Activated T-cell treated with anti-CD3 and anti-CD28 coated beads, Interleukin-2, amount 50 U/mL, for 72 hours (primary cell): ENCODE measurements around the gene FOLR3. TPM values are rescaled to one million over a fixed set of nuclear protein-coding genes. Genes with fewer than 3 reads are reported as not detected.
A peak's percentile ranks its signal among the peaks of the same experiment; 100 is the strongest.
"Not testable (repeated sequence)": the region's sequence is repeated elsewhere in the genome, so short reads cannot be mapped to it uniquely, and the experiment has no call there.

Source experiments
- ATAC-seq, 2 donors: fragments of 150-1000 bp; cut with Tn5 transposase; replicated peaks in 1 of 2; 2 replicates each; pipeline ENCODE4 v1.10.0; 2021; ENCODE audit warnings: moderate library complexity in 2 of 2, mild to moderate bottlenecking in 1 of 2
- DNase-seq, 2 donors: peaks; one replicate each; pipeline ENCODE4 v3.0.0; 2021 to 2022; ENCODE audit warnings: mixed read lengths in 1 of 2
- H3K27ac Mint-ChIP-seq: one replicate; pipeline ENCODE4 v1.8.0; 2022; ENCODE audit warnings: mild to moderate bottlenecking, moderate library complexity, mixed read lengths
- H3K27me3 Mint-ChIP-seq: one replicate; pipeline ENCODE4 v1.8.0; 2022; ENCODE audit warnings: low read depth, mixed read lengths
- H3K36me3 Mint-ChIP-seq, 2 donors: one replicate each; pipeline ENCODE4 v1.8.0; 2022; ENCODE audit warnings: mixed read lengths in 2 of 2, mild to moderate bottlenecking in 1 of 2; ENCODE audit not compliant: insufficient read depth in 2 of 2
- H3K4me1 Mint-ChIP-seq: one replicate; pipeline ENCODE4 v1.8.0; 2022; ENCODE audit warnings: low read depth, mixed read lengths
- H3K4me3 Mint-ChIP-seq, 2 donors: one replicate each; pipeline ENCODE4 v1.8.0; 2022; ENCODE audit warnings: mild to moderate bottlenecking in 2 of 2, mixed read lengths in 2 of 2, moderate library complexity in 2 of 2
- H3K9me3 Mint-ChIP-seq, 2 donors: one replicate each; pipeline ENCODE4 v1.8.0; 2022; ENCODE audit warnings: mixed read lengths in 2 of 2
- total RNA-seq, 2 donors: library from RNA; stranded (reverse); gene quantifications; one replicate each; pipeline ENCODE4 v1.2.3, GENCODE V29; 2022

Gene FOLR3
- total RNA-seq, 2 donors from 2014 or later, result not detected

- peaks cover 26% of the 10 kb centered on the region for H3K4me1 Mint-ChIP-seq
- no peaks in the 10 kb centered on the region for H3K36me3 Mint-ChIP-seq
- peak overlapping the region in 1 of 2 donors; percentile 39 for H3K4me3 Mint-ChIP-seq
- no peaks in the 10 kb centered on the region for H3K9me3 Mint-ChIP-seq
- peaks cover 17% of the 10 kb centered on the region for H3K27me3 Mint-ChIP-seq
- no peak overlapping the region for H3K27ac Mint-ChIP-seq
- ATAC-seq, result peak; percentile 51 to 65
- DNase-seq, result peak in 1 of 2 donors; percentile 3
These were observed 44.4 kb downstream of the FOLR3 start for GRCh38 chr11:72179804-72180396.

DNA sequence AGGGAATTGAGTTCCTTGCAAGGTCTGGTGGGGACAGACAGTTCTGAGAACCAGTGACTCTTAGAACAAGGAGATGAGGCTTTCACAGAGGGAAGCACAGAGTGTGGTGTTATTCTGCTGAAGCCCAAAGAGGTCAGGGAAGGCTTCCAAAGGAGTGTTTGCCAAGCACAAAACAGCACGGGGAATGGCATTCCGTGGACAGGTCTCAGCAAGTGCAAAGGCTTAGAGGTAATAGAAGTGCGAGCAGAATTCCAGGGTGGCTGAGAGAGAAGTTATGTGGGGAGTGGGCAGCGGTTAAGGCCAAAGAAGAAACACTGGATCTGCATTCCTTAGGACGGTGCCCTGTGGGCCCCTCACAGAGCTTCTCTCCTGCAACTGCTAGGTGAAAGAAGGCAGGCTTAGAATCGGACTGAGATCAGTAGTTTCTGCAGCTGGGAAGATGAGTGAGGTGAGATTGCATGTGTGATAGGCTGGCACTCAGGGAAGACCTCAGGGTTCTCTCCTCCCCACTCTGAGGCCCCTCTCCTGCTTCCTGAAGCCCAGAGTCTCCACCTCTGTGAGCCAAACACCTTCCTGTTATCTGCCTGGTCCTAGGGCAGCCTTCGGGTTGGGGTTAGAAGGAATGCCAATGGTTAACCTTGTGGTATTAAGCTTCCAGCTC is 45.5 kb downstream of the FOLR3 start:
- not testable (repeated sequence) for DNase-seq, H3K27ac Mint-ChIP-seq, H3K9me3 Mint-ChIP-seq, H3K36me3 Mint-ChIP-seq, H3K4me3 Mint-ChIP-seq
- Mint-ChIP-seq H3K4me1 (peaks cover 26% of the 10 kb centered on the region), H3K27me3 (peaks cover 17% of the 10 kb centered on the region)
- peak in 1 of 2 donors; percentile 18 for ATAC-seq

DNA sequence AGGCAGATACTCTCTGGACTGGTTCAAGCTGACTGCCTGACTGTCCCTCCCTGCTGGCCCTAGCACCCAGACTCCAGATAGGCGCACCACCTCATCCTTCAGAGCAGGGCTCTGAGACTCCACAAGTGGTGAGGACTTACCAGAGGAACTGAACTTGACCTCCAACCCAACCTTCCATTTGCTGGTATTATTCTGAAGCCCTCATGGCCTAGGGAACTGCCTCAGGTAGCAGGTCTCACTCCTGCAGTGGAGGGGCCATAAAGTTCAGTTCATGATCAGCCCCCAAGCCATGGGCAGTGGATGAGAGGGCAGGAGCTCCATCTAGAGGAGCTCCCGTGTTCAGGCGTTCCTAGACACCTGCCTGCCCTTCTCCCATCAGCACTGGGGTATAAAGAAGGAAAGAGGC is 46.0 kb downstream of the FOLR3 start:
- Mint-ChIP-seq H3K27me3 (peaks cover 17% of the 10 kb centered on the region), H3K4me1 (peaks cover 26% of the 10 kb centered on the region)
- H3K4me3 Mint-ChIP-seq, DNase-seq, H3K9me3 Mint-ChIP-seq, H3K27ac Mint-ChIP-seq, H3K36me3 Mint-ChIP-seq: not testable (repeated sequence)
- peak in 1 of 2 donors; percentile 12 for ATAC-seq

DNA sequence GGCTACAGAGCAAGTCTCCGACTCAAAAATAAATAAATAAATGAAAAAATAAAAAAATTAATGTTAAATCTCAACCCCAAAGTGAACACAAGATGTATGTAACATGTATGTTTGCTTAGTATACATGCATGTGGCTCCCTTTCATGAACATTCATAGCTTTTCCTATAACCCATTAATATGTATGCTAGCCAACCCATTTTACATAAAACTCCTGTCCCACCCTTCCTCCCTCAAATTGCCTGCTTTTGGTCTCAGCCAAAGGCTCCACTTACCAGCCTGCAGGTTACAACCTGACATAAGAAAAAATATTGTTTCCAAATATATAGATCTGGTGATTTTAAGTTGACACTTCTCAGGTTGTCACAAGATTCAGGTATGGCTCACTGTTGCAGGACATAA is 52.7 kb downstream of the FOLR3 start:
- no peak overlapping the region for H3K4me3 Mint-ChIP-seq
- peaks cover 3% of the 10 kb centered on the region for H3K4me1 Mint-ChIP-seq
- ATAC-seq (no peak), DNase-seq (no peak)
- H3K27ac Mint-ChIP-seq, result no peak overlapping the region
- no peaks in the 10 kb centered on the region for H3K36me3 Mint-ChIP-seq
- peaks cover 4% of the 10 kb centered on the region for H3K27me3 Mint-ChIP-seq
- no peaks in the 10 kb centered on the region for H3K9me3 Mint-ChIP-seq

Other genes with a start within 250 kb of the FOLR3 start
- gene XNDC1N, start 207.1 kb upstream of the FOLR3 start, total RNA-seq, result 10 to 100 TPM; 21.7 to 30.1 TPM
- gene RNF121, start 206.7 kb upstream of the FOLR3 start, total RNA-seq, result 10 to 100 TPM; 42.0 to 47.6 TPM
- gene IL18BP, start 136.8 kb upstream of the FOLR3 start, total RNA-seq, result 10 to 100 TPM; 16.7 to 19.0 TPM
- gene NUMA1, start 55.2 kb upstream of the FOLR3 start, total RNA-seq, result 100 to 1,000 TPM; 156 to 163 TPM
- 1 to 10 TPM; 4.6 to 6.3 TPM for gene LRRC51, start 54.9 kb upstream of the FOLR3 start, total RNA-seq
- 10 to 100 TPM; 43.7 to 49.9 TPM for gene LAMTOR1, start 32.4 kb upstream of the FOLR3 start, total RNA-seq
- gene TOMT, start 29.8 kb upstream of the FOLR3 start, total RNA-seq, result not detected
- 10 to 100 TPM; 63.8 to 79.8 TPM for gene ANAPC15, start 23.0 kb upstream of the FOLR3 start, total RNA-seq
- gene FOLR1, start 56.4 kb downstream of the FOLR3 start, total RNA-seq, result not detected
- gene FOLR2, start 81.1 kb downstream of the FOLR3 start, total RNA-seq, result not detected
- 100 to 1,000 TPM; 147 to 154 TPM for gene INPPL1, start 89.0 kb downstream of the FOLR3 start, total RNA-seq
- gene PHOX2A, start 108.5 kb downstream of the FOLR3 start, total RNA-seq, result not detected